ENCODE data around the gene EEF1E1. TPM values are rescaled to one million over a fixed set of nuclear protein-coding genes. Genes with fewer than 3 reads are reported as not detected.

Gene EEF1E1
- total and polyA plus RNA-seq, 4 donors, result 12.9 to 30.6 (median 18.3) TPM

GRCh38 chr6:8108759-8109539 lies 6.6 kb upstream of the EEF1E1 start:
- no peak for TF ChIP-seq HNF4G (IDR thresholded peaks at IDR 0.05)
- TF ChIP-seq RAD21 (IDR thresholded peaks at IDR 0.05), result no peak
- TF ChIP-seq NR2F2 (IDR thresholded peaks at IDR 0.05), result no peak
- TF ChIP-seq, protein P1, sequence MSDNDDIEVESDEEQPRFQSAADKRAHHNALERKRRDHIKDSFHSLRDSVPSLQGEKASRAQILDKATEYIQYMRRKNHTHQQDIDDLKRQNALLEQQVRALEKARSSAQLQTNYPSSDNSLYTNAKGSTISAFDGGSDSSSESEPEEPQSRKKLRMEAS (IDR thresholded peaks at IDR 0.05), result no peak
- no peak for TF ChIP-seq ATF3 (IDR thresholded peaks at IDR 0.05)
- TF ChIP-seq, protein P2, sequence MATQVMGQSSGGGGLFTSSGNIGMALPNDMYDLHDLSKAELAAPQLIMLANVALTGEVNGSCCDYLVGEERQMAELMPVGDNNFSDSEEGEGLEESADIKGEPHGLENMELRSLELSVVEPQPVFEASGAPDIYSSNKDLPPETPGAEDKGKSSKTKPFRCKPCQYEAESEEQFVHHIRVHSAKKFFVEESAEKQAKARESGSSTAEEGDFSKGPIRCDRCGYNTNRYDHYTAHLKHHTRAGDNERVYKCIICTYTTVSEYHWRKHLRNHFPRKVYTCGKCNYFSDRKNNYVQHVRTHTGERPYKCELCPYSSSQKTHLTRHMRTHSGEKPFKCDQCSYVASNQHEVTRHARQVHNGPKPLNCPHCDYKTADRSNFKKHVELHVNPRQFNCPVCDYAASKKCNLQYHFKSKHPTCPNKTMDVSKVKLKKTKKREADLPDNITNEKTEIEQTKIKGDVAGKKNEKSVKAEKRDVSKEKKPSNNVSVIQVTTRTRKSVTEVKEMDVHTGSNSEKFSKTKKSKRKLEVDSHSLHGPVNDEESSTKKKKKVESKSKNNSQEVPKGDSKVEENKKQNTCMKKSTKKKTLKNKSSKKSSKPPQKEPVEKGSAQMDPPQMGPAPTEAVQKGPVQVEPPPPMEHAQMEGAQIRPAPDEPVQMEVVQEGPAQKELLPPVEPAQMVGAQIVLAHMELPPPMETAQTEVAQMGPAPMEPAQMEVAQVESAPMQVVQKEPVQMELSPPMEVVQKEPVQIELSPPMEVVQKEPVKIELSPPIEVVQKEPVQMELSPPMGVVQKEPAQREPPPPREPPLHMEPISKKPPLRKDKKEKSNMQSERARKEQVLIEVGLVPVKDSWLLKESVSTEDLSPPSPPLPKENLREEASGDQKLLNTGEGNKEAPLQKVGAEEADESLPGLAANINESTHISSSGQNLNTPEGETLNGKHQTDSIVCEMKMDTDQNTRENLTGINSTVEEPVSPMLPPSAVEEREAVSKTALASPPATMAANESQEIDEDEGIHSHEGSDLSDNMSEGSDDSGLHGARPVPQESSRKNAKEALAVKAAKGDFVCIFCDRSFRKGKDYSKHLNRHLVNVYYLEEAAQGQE (IDR thresholded peaks at IDR 0.05), result no peak
- TF ChIP-seq EGR1 (IDR thresholded peaks at IDR 0.05; ENCODE audit: low read depth in 2 of 2), result no peak
- no peak for TF ChIP-seq GABPA (IDR thresholded peaks at IDR 0.05 in 1 of 2, conservative IDR thresholded peaks at IDR 0.05 in 1 of 2)
- TF ChIP-seq, protein P3, sequence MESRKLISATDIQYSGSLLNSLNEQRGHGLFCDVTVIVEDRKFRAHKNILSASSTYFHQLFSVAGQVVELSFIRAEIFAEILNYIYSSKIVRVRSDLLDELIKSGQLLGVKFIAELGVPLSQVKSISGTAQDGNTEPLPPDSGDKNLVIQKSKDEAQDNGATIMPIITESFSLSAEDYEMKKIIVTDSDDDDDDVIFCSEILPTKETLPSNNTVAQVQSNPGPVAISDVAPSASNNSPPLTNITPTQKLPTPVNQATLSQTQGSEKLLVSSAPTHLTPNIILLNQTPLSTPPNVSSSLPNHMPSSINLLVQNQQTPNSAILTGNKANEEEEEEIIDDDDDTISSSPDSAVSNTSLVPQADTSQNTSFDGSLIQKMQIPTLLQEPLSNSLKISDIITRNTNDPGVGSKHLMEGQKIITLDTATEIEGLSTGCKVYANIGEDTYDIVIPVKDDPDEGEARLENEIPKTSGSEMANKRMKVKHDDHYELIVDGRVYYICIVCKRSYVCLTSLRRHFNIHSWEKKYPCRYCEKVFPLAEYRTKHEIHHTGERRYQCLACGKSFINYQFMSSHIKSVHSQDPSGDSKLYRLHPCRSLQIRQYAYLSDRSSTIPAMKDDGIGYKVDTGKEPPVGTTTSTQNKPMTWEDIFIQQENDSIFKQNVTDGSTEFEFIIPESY (IDR thresholded peaks at IDR 0.05), result no peak
- TF ChIP-seq, protein P4, sequence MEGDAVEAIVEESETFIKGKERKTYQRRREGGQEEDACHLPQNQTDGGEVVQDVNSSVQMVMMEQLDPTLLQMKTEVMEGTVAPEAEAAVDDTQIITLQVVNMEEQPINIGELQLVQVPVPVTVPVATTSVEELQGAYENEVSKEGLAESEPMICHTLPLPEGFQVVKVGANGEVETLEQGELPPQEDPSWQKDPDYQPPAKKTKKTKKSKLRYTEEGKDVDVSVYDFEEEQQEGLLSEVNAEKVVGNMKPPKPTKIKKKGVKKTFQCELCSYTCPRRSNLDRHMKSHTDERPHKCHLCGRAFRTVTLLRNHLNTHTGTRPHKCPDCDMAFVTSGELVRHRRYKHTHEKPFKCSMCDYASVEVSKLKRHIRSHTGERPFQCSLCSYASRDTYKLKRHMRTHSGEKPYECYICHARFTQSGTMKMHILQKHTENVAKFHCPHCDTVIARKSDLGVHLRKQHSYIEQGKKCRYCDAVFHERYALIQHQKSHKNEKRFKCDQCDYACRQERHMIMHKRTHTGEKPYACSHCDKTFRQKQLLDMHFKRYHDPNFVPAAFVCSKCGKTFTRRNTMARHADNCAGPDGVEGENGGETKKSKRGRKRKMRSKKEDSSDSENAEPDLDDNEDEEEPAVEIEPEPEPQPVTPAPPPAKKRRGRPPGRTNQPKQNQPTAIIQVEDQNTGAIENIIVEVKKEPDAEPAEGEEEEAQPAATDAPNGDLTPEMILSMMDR (IDR thresholded peaks at IDR 0.05; ENCODE audit: low read depth, low read length, missing input control), result no peak
- TF ChIP-seq RXRA (IDR thresholded peaks at IDR 0.05), result no peak
- no peak for TF ChIP-seq JUND (IDR thresholded peaks at IDR 0.05)
- no peak for TF ChIP-seq FOXA1 (IDR thresholded peaks at IDR 0.05)
- TF ChIP-seq FOXA2 (IDR thresholded peaks at IDR 0.05), result no peak
- no peak for TF ChIP-seq SP1 (IDR thresholded peaks at IDR 0.05)
- TF ChIP-seq YY1 (IDR thresholded peaks at IDR 0.05), result no peak
- TF ChIP-seq HNF4A (conservative IDR thresholded peaks at IDR 0.05), result no peak
- no peak for TF ChIP-seq TAF1 (conservative IDR thresholded peaks at IDR 0.05)
- Histone ChIP-seq H3K27ac (ENCODE audit: low read depth in 1 of 2, low read length in 2 of 2) (no peak overlapping the region), H3K4me1 (ENCODE audit: control insufficient read depth in 4 of 4, insufficient read depth in 4 of 4, low read length in 3 of 4) (no peaks in the 10 kb centered on the region), H3K9me3 (ENCODE audit: control insufficient read depth in 4 of 4, low read length in 3 of 4) (no peaks in the 10 kb centered on the region), H3K36me3 (ENCODE audit: control insufficient read depth in 4 of 4, insufficient read depth in 3 of 4, low read depth in 1 of 4, low read length in 3 of 4) (no peaks in the 10 kb centered on the region), H3K4me3 (ENCODE audit: low read depth in 1 of 3, low read length in 3 of 3) (no peak overlapping the region), H3K27me3 (ENCODE audit: control insufficient read depth in 4 of 4, insufficient read depth in 4 of 4, low read length in 3 of 4) (peaks cover 0 to 2% (median 0%) of the 10 kb centered on the region in 4 donors), H3K9ac (ENCODE audit: low read depth in 1 of 2, low read length in 2 of 2) (no peak overlapping the region)
- 84% methylated on average over 13 of the region's 13 CpGs for WGBS
- no peak for DNase-seq (ENCODE audit: low spot score)

All from liver (tissue), 9 donors.